Measurements from ENCODE around the gene SNX25. TPM values are rescaled to one million over a fixed set of nuclear protein-coding genes. Genes with fewer than 3 reads are reported as not detected.

The SNX25 gene
- total and polyA plus RNA-seq, 2 experiments from 2014 or later: 6.9 to 25.0 TPM

GRCh38 chr4:185285632-185286393 is 76.4 kb downstream of the SNX25 start:
- Mint-ChIP-seq H3K9me3 (no peaks in the 10 kb centered on the region), H3K27ac (peak overlapping the region; percentile 32; the same call in 1 of the 2 replicates), H3K36me3 (ENCODE audit: low read depth) (no peaks in the 10 kb centered on the region), H3K27me3 (ENCODE audit: insufficient read depth, low read depth, poor library complexity) (peaks cover 2% of the 10 kb centered on the region), H3K4me1 (peaks cover 5% of the 10 kb centered on the region; the same call in 2 of the 3 replicates), H3K4me3 (no peak overlapping the region)
- H3K4me3 ChIP-seq: no peak overlapping the region
- no peak overlapping the region for H3K4me2 ChIP-seq
- H3K27me3 ChIP-seq (ENCODE audit: insufficient read depth): no peaks in the 10 kb centered on the region
- no peak for ATAC-seq
- no peaks in the 10 kb centered on the region for H3K4me1 ChIP-seq (ENCODE audit: insufficient read depth)
- H4K20me1 ChIP-seq (replicated peaks; ENCODE audit: insufficient read depth): no peaks in the 10 kb centered on the region
- TF ChIP-seq EZH2phosphoT487 (IDR thresholded peaks at IDR 0.05; ENCODE audit: unreplicated experiment): no peak
- no peaks in the 10 kb centered on the region for H3K9me2 ChIP-seq (ENCODE audit: insufficient read depth)
- no peak overlapping the region for H3K27ac ChIP-seq (ENCODE audit: low read depth)
- no peak overlapping the region for H2AFZ ChIP-seq
- H3F3A ChIP-seq (replicated peaks; ENCODE audit: low read depth): no peaks in the 10 kb centered on the region
- DNase-seq (ENCODE audit: low spot score): no peak
- H3K79me2 ChIP-seq (replicated peaks; ENCODE audit: insufficient read depth): no peaks in the 10 kb centered on the region
- H3K36me3 ChIP-seq (ENCODE audit: insufficient read depth): peaks cover 4% of the 10 kb centered on the region; the same call in 1 of the 2 replicates

- H3K4me1 Mint-ChIP-seq: peaks cover 5% of the 10 kb centered on the region; the same call in 2 of the 3 replicates
- Histone ChIP-seq H3K27me3 (ENCODE audit: insufficient read depth) (no peaks in the 10 kb centered on the region), H3K79me2 (replicated peaks; ENCODE audit: insufficient read depth) (no peaks in the 10 kb centered on the region), H3K36me3 (ENCODE audit: insufficient read depth) (peaks cover 4% of the 10 kb centered on the region; the same call in 1 of the 2 replicates), H3K27ac (ENCODE audit: low read depth) (no peak overlapping the region), H3K4me1 (ENCODE audit: insufficient read depth) (no peaks in the 10 kb centered on the region), H3K4me2 (no peak overlapping the region), H3K9me2 (ENCODE audit: insufficient read depth) (no peaks in the 10 kb centered on the region), H3F3A (replicated peaks; ENCODE audit: low read depth) (no peaks in the 10 kb centered on the region), H3K4me3 (no peak overlapping the region), H4K20me1 (replicated peaks; ENCODE audit: insufficient read depth) (no peaks in the 10 kb centered on the region), H2AFZ (no peak overlapping the region)
- peaks cover 2% of the 10 kb centered on the region for H3K27me3 Mint-ChIP-seq (ENCODE audit: insufficient read depth, low read depth, poor library complexity)
- no peak overlapping the region for H3K4me3 Mint-ChIP-seq
- TF ChIP-seq STAT1 (IDR thresholded peaks at IDR 0.05; ENCODE audit: unreplicated experiment): no peak
- TF ChIP-seq EZH2 (IDR thresholded peaks at IDR 0.05; ENCODE audit: low read depth, unreplicated experiment): no peak
- no peak for TF ChIP-seq ZNF331 (CRISPR knock-in tag; IDR thresholded peaks at IDR 0.05; ENCODE audit: low read depth)
- no peak for TF ChIP-seq EZH2phosphoT487 (IDR thresholded peaks at IDR 0.05; ENCODE audit: unreplicated experiment)
- H3K27ac Mint-ChIP-seq: no peak overlapping the region
- no peaks in the 10 kb centered on the region for H3K36me3 Mint-ChIP-seq (ENCODE audit: low read depth)
- DNase-seq (ENCODE audit: low spot score) (no peak), ATAC-seq (no peak)
- no peaks in the 10 kb centered on the region for H3K9me3 Mint-ChIP-seq
Observed at GRCh38 chr4:185286571-185286970, 77.2 kb downstream of the SNX25 start.

- H3K27me3 Mint-ChIP-seq (ENCODE audit: insufficient read depth, low read depth, poor library complexity): peaks cover 2% of the 10 kb centered on the region
- no peak overlapping the region for H3K4me3 Mint-ChIP-seq
- H3K79me2 ChIP-seq (replicated peaks; ENCODE audit: insufficient read depth): no peaks in the 10 kb centered on the region
- no peak for ATAC-seq
- H3K27me3 ChIP-seq (ENCODE audit: insufficient read depth): no peaks in the 10 kb centered on the region
- H3K4me2 ChIP-seq: no peak overlapping the region
- no peak for DNase-seq (ENCODE audit: low spot score)
- H3K4me3 ChIP-seq: no peak overlapping the region
- H2AFZ ChIP-seq: no peak overlapping the region
- no peaks in the 10 kb centered on the region for H3K4me1 ChIP-seq (ENCODE audit: insufficient read depth)
- no peaks in the 10 kb centered on the region for H4K20me1 ChIP-seq (replicated peaks; ENCODE audit: insufficient read depth)
- H3K36me3 Mint-ChIP-seq (ENCODE audit: low read depth): peaks cover 2% of the 10 kb centered on the region; the same call in 2 of the 3 replicates
- peaks cover 5% of the 10 kb centered on the region; the same call in 2 of the 3 replicates for H3K4me1 Mint-ChIP-seq
- H3F3A ChIP-seq (replicated peaks; ENCODE audit: low read depth): no peaks in the 10 kb centered on the region
- no peak overlapping the region for H3K27ac ChIP-seq (ENCODE audit: low read depth)
- no peaks in the 10 kb centered on the region for H3K9me3 Mint-ChIP-seq
- no peaks in the 10 kb centered on the region for H3K9me2 ChIP-seq (ENCODE audit: insufficient read depth)
- peaks cover 4% of the 10 kb centered on the region; the same call in 1 of the 2 replicates for H3K36me3 ChIP-seq (ENCODE audit: insufficient read depth)
- H3K27ac Mint-ChIP-seq: no peak overlapping the region
- TF ChIP-seq, protein P1, sequence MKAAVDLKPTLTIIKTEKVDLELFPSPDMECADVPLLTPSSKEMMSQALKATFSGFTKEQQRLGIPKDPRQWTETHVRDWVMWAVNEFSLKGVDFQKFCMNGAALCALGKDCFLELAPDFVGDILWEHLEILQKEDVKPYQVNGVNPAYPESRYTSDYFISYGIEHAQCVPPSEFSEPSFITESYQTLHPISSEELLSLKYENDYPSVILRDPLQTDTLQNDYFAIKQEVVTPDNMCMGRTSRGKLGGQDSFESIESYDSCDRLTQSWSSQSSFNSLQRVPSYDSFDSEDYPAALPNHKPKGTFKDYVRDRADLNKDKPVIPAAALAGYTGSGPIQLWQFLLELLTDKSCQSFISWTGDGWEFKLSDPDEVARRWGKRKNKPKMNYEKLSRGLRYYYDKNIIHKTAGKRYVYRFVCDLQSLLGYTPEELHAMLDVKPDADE (IDR thresholded peaks at IDR 0.05): no peak
- TF ChIP-seq, protein P2, sequence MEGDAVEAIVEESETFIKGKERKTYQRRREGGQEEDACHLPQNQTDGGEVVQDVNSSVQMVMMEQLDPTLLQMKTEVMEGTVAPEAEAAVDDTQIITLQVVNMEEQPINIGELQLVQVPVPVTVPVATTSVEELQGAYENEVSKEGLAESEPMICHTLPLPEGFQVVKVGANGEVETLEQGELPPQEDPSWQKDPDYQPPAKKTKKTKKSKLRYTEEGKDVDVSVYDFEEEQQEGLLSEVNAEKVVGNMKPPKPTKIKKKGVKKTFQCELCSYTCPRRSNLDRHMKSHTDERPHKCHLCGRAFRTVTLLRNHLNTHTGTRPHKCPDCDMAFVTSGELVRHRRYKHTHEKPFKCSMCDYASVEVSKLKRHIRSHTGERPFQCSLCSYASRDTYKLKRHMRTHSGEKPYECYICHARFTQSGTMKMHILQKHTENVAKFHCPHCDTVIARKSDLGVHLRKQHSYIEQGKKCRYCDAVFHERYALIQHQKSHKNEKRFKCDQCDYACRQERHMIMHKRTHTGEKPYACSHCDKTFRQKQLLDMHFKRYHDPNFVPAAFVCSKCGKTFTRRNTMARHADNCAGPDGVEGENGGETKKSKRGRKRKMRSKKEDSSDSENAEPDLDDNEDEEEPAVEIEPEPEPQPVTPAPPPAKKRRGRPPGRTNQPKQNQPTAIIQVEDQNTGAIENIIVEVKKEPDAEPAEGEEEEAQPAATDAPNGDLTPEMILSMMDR (conservative IDR thresholded peaks at IDR 0.05; ENCODE audit: low read depth in 2 of 2): no peak
- TF ChIP-seq EZH2 (IDR thresholded peaks at IDR 0.05; ENCODE audit: low read depth, unreplicated experiment) (no peak), JUNB (IDR thresholded peaks at IDR 0.05; ENCODE audit: unreplicated experiment) (no peak), CREB1 (CRISPR knock-in tag; IDR thresholded peaks at IDR 0.05; ENCODE audit: low read depth) (no peak), REST (IDR thresholded peaks at IDR 0.05; ENCODE audit: unreplicated experiment) (no peak), STAT1 (IDR thresholded peaks at IDR 0.05; ENCODE audit: unreplicated experiment) (no peak), ZNF331 (CRISPR knock-in tag; IDR thresholded peaks at IDR 0.05; ENCODE audit: low read depth) (no peak), POLR2AphosphoS5 (IDR thresholded peaks at IDR 0.05; ENCODE audit: low read depth) (no peak), NANOG (IDR thresholded peaks at IDR 0.05; ENCODE audit: borderline replicate concordance) (no peak), ZNF114 (CRISPR knock-in tag; IDR thresholded peaks at IDR 0.05) (no peak)
Observed at GRCh38 chr4:185287031-185287430, 77.6 kb downstream of the SNX25 start.

All from GM23338 (cell line).